MM.1S (cell line): ENCODE data around the gene CDH1.

Experiments used
- CTCF ChIP-seq: fragments of 300-600 bp; sonication (generic); IDR thresholded peaks from 2 replicates; pipeline ENCODE4 v1.5.1; 2016; ENCODE audit warnings: antibody characterized with exemption, low read length, mixed read lengths
- EZH2 ChIP-seq: fragments of 300-600 bp; sonication (generic); optimal IDR thresholded peaks from 2 replicates; pipeline ENCODE3; 2017; ENCODE audit warnings: low read depth, mild to moderate bottlenecking, antibody characterized with exemption, low read length, mixed read lengths
- EZH2phosphoT487 ChIP-seq: fragments of 300-600 bp; sonication (generic); IDR thresholded peaks from 2 replicates; pipeline ENCODE4 v1.6.1; 2018; ENCODE audit warnings: antibody characterized with exemption, low read length

- TF ChIP-seq CTCF (no peak), EZH2 (no peak), EZH2phosphoT487 (no peak)
Measured at GRCh38 chr16:68875871-68876270, 138.8 kb downstream of the CDH1 start.
